GM23338 (cell line): ENCODE results near the gene MYDGF. TPM values are rescaled to one million over a fixed set of nuclear protein-coding genes. Genes with fewer than 3 reads are reported as not detected.

ENCODE experiments used
- ATAC-seq: fragments of 200-7000 bp; cut with Tn5 transposase; 3 replicates; pipeline ENCODE4 v1.9.1; 2020
- DNase-seq: peaks from one replicate; pipeline ENCODE4 v3.0.0-alpha.2; 2015; ENCODE audit warnings: low spot score
- H2AFZ ChIP-seq: fragments of 200-600 bp; sonication (generic); 2 replicates; pipeline ENCODE4 v1.8.0; 2016; ENCODE audit warnings: antibody characterized with exemption, mild to moderate bottlenecking, moderate library complexity
- H3F3A ChIP-seq: fragments of 200-600 bp; sonication (generic); replicated peaks from 2 replicates; pipeline ENCODE4 v1.8.0; 2017; ENCODE audit warnings: antibody characterized with exemption, mixed run types, low read depth
- H3K27ac ChIP-seq: fragments of 200-600 bp; sonication (generic); 2 replicates; pipeline ENCODE4 v1.6.1; 2016; ENCODE audit warnings: low read depth
- H3K27me3 ChIP-seq: fragments of 200-600 bp; sonication (generic); 2 replicates; pipeline ENCODE4 v1.8.0; 2016; ENCODE audit warnings: mild to moderate bottlenecking, mixed run types, moderate library complexity; ENCODE audit not compliant: insufficient read depth
- H3K36me3 ChIP-seq: fragments of 200-600 bp; sonication (generic); 2 replicates; pipeline ENCODE4 v1.8.0; 2016; ENCODE audit warnings: mild to moderate bottlenecking; ENCODE audit not compliant: insufficient read depth
- H3K4me1 ChIP-seq: fragments of 200-600 bp; sonication (generic); 2 replicates; pipeline ENCODE4 v1.8.0; 2016; ENCODE audit warnings: mild to moderate bottlenecking, moderate library complexity; ENCODE audit not compliant: insufficient read depth
- H3K4me2 ChIP-seq: fragments of 200-600 bp; sonication (generic); 2 replicates; pipeline ENCODE4 v1.7.1; 2017; ENCODE audit warnings: mixed run types
- H3K4me3 ChIP-seq: fragments of 200-600 bp; sonication (generic); 2 replicates; pipeline ENCODE4 v1.6.1; 2016; ENCODE audit warnings: mixed run types
- H3K79me2 ChIP-seq: fragments of 200-600 bp; sonication (generic); replicated peaks from 2 replicates; pipeline ENCODE4 v1.8.0; 2017; ENCODE audit warnings: mild to moderate bottlenecking; ENCODE audit not compliant: insufficient read depth
- H3K9me2 ChIP-seq: fragments of 200-600 bp; sonication (generic); 2 replicates; pipeline ENCODE4 v1.8.0; 2017; ENCODE audit not compliant: insufficient read depth
- H4K20me1 ChIP-seq: fragments of 200-600 bp; sonication (generic); replicated peaks from 2 replicates; pipeline ENCODE4 v1.8.0; 2017; ENCODE audit warnings: mild to moderate bottlenecking; ENCODE audit not compliant: insufficient read depth
- H3K27ac Mint-ChIP-seq: 2 replicates; pipeline ENCODE4 v1.8.0; 2020; ENCODE audit warnings: inconsistent platforms, mild to moderate bottlenecking, moderate library complexity, mixed read lengths
- H3K27me3 Mint-ChIP-seq: 3 replicates; pipeline ENCODE4 v1.8.0; 2022; ENCODE audit warnings: low read depth, mild to moderate bottlenecking, moderate library complexity, mixed read lengths, inconsistent platforms; ENCODE audit not compliant: insufficient read depth, poor library complexity
- H3K36me3 Mint-ChIP-seq: 3 replicates; pipeline ENCODE4 v1.8.0; 2021; ENCODE audit warnings: low read depth, mild to moderate bottlenecking, inconsistent platforms, moderate library complexity, mixed read lengths
- H3K4me1 Mint-ChIP-seq: 3 replicates; pipeline ENCODE4 v1.8.0; 2020; ENCODE audit warnings: mild to moderate bottlenecking, inconsistent platforms, mixed read lengths
- H3K4me3 Mint-ChIP-seq: 3 replicates; pipeline ENCODE4 v1.8.0; 2021; ENCODE audit warnings: moderate library complexity, mild to moderate bottlenecking, inconsistent platforms, mixed read lengths
- H3K9me3 Mint-ChIP-seq: 3 replicates; pipeline ENCODE4 v1.8.0; 2020; ENCODE audit warnings: moderate library complexity, mild to moderate bottlenecking, inconsistent platforms, mixed read lengths
- CTCF ChIP-seq, 2 experiments: fragments of 200-600 bp in 1 of 2; sonication (generic) in 1 of 2; conservative IDR thresholded peaks; 2 replicates each; pipeline versions ENCODE4 v1.5.1 to v1.6.1; 2016 to 2017; ENCODE audit warnings: antibody characterized with exemption in 2 of 2, low read depth in 2 of 2, mild to moderate bottlenecking in 2 of 2, moderate library complexity in 1 of 2
- EZH2phosphoT487 ChIP-seq: fragments of 200-600 bp; sonication (generic); IDR thresholded peaks from one replicate; pipeline ENCODE4 v1.8.1; 2018; ENCODE audit warnings: antibody characterized with exemption; ENCODE audit not compliant: unreplicated experiment
- JUNB ChIP-seq: IDR thresholded peaks from one replicate; pipeline ENCODE4 v1.6.1; 2016; ENCODE audit warnings: antibody characterized with exemption; ENCODE audit not compliant: unreplicated experiment
- NANOG ChIP-seq: IDR thresholded peaks from 2 replicates; pipeline ENCODE4 v1.6.1; 2016; ENCODE audit warnings: antibody characterized with exemption, borderline replicate concordance
- POLR2AphosphoS5 ChIP-seq: IDR thresholded peaks from 2 replicates; pipeline ENCODE4 v1.6.1; 2016; ENCODE audit warnings: antibody characterized with exemption, low read depth
- REST ChIP-seq: IDR thresholded peaks from one replicate; pipeline ENCODE4 v1.6.1; 2018; ENCODE audit warnings: antibody characterized with exemption; ENCODE audit not compliant: unreplicated experiment
- STAT1 ChIP-seq: IDR thresholded peaks from one replicate; pipeline ENCODE4 v1.6.1; 2016; ENCODE audit warnings: antibody characterized with exemption; ENCODE audit not compliant: unreplicated experiment
- ZNF114 ChIP-seq: fragments of 250-450 bp; sonication (Bioruptor Pico); IDR thresholded peaks from 2 replicates; pipeline ENCODE4 v1.5.0; 2020; ENCODE audit warnings: mild to moderate bottlenecking, moderate library complexity
- ZNF331 ChIP-seq: fragments of 250-450 bp; sonication (Bioruptor Pico); IDR thresholded peaks from 2 replicates; pipeline ENCODE4 v1.5.0; 2020; ENCODE audit warnings: low read depth, mild to moderate bottlenecking, moderate library complexity
- ZNF462 ChIP-seq: fragments of 250-450 bp; sonication (Bioruptor Pico); IDR thresholded peaks from 2 replicates; pipeline ENCODE4 v1.5.0; 2020; ENCODE audit warnings: mild to moderate bottlenecking, moderate library complexity
- polyA plus RNA-seq: library from polyadenylated mRNA; unstranded; fragments of >200 nt; fragmentation: Nextera tagmentation; extraction: Ambion mirVana; gene quantifications from 2 replicates; pipeline ENCODE4 v1.2.1, GENCODE V29; 2016
- total RNA-seq: library from RNA; depleted of rRNA; stranded (reverse); fragments of >200 nt; shearing (Covaris generic); gene quantifications from 2 replicates; pipeline ENCODE4 v1.2.3, GENCODE V29; 2014

Gene MYDGF
- total and polyA plus RNA-seq, 2 experiments from 2014 or later, result 42.3 to 99.5 TPM

- TF ChIP-seq CTCF (conservative IDR thresholded peaks at IDR 0.05; ENCODE audit: low read depth in 2 of 2) (peak; percentile 18 to 24; a peak in 2 of 4 replicates), POLR2AphosphoS5 (no peak), EZH2phosphoT487 (no peak)
These were observed 50.4 kb downstream of the MYDGF start (continued) for GRCh38 chr19:4619668-4620294.

GRCh38 chr19:4618019-4618418, 52.1 kb downstream of the MYDGF start:
- H3K27ac Mint-ChIP-seq, result no peak overlapping the region
- no peaks in the 10 kb centered on the region; the same call in 2 of the 3 replicates for H3K9me3 Mint-ChIP-seq
- TF ChIP-seq JUNB (no peak), NANOG (no peak), POLR2AphosphoS5 (no peak), EZH2phosphoT487 (no peak), REST (no peak), ZNF331 (CRISPR knock-in tag) (no peak), CTCF (conservative IDR thresholded peaks at IDR 0.05; ENCODE audit: low read depth in 2 of 2) (no peak), STAT1 (no peak), ZNF114 (CRISPR knock-in tag) (no peak), ZNF462 (CRISPR knock-in tag) (no peak)

More at GRCh38 chr19:4618019-4618418, 52.1 kb downstream of the MYDGF start:
- Histone ChIP-seq H2AFZ (no peak overlapping the region), H3K27ac (no peak overlapping the region), H3K9me2 (no peaks in the 10 kb centered on the region), H3F3A (no peaks in the 10 kb centered on the region), H4K20me1 (no peaks in the 10 kb centered on the region), H3K4me3 (no peak overlapping the region), H3K4me2 (no peak overlapping the region), H3K27me3 (no peaks in the 10 kb centered on the region), H3K79me2 (no peaks in the 10 kb centered on the region), H3K36me3 (no peaks in the 10 kb centered on the region), H3K4me1 (no peaks in the 10 kb centered on the region; the same call in 1 of the 2 replicates)
- Mint-ChIP-seq H3K4me3 (no peak overlapping the region; the same call in 2 of the 3 replicates), H3K36me3 (no peaks in the 10 kb centered on the region), H3K4me1 (0 out of 3 replicates have a peak, but pooled peaks cover 3% of the 10 kb centered on the region), H3K27me3 (peaks cover 17% of the 10 kb centered on the region)
- DNase-seq (no peak), ATAC-seq (no peak)
